Urothelium cell line (cell line): ENCODE data around the gene CDC26.
"Not testable (repeated sequence)": the region's sequence is repeated elsewhere in the genome, so short reads cannot be mapped to it uniquely, and the experiment has no call there.

Experiments used
- DNase-seq: peaks from one replicate; pipeline ENCODE4 v3.0.0; 2011; ENCODE audit warnings: low spot score, mixed read lengths
- FAIRE-seq: peaks from 2 replicates; lab custom pipeline; 2011; peaks lifted over from hg19 to GRCh38; lab: Jason Lieb, UNC

CDC26 gene

DNA sequence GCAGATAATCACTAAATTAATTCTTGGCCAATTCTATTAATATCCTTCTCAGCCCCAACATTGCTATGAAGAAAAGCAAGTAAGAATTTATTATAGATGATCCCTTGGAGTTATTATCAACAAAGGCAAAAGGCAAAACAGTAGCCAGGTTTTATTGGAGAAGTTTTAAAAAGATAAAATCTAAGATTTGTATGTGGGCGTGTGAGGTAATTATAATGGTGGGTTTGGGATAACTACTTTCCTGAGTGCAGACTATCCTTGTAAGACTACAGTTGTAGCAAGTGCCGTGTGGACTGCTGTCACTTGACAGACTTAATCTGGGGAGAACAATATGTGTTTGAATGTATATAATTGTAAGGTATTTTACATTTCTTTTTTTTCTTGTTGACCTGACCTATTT lies 30.8 kb downstream of the CDC26 start:
- DNase-seq (no peak), FAIRE-seq (no peak)

- FAIRE-seq: no peak
- DNase-seq: no peak
Measured at GRCh38 chr9:113241161-113241560, 34.2 kb downstream of the CDC26 start.

GRCh38 chr9:113238859-113239232 lies 36.5 kb downstream of the CDC26 start:
- DNase-seq (no peak), FAIRE-seq (no peak)

DNA sequence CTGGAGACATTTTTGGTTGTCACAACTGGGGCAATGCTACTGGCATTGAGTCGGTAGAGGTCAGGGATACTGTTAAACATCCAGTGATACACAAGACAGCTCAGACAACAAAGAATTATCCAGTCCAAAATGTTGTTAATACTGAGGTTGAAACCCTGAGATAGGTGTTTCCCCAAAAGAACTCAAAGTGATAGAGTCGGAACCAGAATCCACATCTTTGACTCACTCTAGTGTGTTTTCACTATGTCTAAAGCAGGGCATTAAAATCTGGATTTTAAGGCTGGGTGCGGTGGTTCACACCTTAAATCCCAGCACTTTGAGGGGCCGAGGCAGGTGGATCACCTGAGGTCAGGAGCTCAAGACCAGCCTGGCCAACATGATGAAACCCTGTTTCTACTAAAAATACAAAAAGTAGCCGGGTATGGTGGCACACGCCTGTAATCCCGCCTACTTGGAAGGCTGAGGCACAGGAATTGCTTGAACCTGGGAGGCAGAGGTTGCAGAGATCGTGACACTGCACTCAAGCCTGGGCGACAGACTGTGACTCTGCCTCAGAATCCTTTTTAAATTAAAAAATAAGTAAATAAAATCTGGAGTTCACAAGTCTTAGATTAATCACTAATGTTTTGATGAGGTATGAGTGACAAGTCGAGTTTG lies 37.0 kb downstream of the CDC26 start:
- FAIRE-seq: no peak
- DNase-seq: no peak

- FAIRE-seq (no peak), DNase-seq (no peak)
Measured at GRCh38 chr9:113237026-113237425, 38.3 kb downstream of the CDC26 start.

- not testable (repeated sequence) for FAIRE-seq, DNase-seq
Measured at GRCh38 chr9:113235701-113236255, 39.6 kb downstream of the CDC26 start.

DNA sequence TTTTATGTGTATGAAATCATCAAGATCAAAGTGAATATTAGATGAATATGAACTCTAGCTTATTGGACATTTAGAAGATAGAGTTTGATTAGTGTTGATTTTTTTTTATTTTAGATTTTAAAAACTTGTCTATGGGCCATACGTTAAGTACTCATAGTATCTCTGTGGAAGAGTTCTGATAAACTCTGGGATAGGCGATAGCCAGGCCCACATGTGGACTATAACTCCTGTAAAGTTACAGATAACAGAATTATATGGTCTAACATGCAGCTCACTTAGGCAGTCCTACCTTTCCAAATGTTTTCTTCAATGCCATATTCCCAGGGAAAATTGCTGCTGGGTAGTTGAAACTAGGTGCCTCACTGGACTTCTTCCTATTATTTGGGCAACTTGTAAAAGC lies 43.7 kb downstream of the CDC26 start:
- no peak for DNase-seq

GRCh38 chr9:113228130-113228665 lies 47.2 kb downstream of the CDC26 start:
- FAIRE-seq (no peak), DNase-seq (no peak)

More for the DNA sequence above, 43.7 kb downstream of the CDC26 start:
- FAIRE-seq: no peak

- no peak for FAIRE-seq
Measured at GRCh38 chr9:113227436-113227835, 47.9 kb downstream of the CDC26 start.

DNA sequence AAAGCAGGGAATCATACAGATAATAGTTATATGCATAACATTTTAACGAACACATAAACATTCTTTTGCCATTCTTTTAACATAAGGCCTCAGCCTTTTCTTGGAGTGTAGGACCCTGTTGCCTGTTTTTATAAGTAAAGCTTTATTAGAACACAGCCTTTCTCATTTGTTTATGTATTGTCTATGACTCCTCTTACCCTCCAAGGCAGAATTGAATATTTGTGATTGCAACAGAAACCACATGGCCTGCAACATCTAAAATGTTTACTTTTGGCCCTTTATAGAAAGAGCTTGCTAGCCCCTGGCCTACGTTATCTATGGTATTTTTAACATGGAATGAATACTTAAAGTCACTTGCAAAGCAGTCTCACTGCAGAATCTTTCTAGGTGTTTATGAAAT lies 51.4 kb downstream of the CDC26 start:
- no peak for DNase-seq
- FAIRE-seq: no peak

More at GRCh38 chr9:113227436-113227835, 47.9 kb downstream of the CDC26 start:
- no peak for DNase-seq

DNA sequence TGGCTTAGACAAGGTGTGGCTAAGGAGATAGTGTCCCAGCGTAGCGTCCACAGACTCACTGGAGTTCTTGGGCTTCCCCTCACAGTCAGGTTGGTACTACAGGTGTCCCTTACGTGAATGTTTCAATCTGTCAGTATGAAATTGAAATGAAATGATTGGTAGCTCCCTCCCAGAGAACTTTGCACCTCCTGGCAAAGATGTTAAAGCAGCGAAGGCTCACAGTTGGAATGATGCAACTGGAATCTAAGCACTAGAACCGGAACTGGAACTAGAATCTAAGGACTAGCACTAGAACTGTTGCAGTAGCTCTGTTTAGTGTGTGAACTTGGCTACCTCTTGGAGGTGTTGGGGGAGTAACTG lies 52.9 kb downstream of the CDC26 start:
- peak; percentile 5 for DNase-seq
- FAIRE-seq: no peak

DNA sequence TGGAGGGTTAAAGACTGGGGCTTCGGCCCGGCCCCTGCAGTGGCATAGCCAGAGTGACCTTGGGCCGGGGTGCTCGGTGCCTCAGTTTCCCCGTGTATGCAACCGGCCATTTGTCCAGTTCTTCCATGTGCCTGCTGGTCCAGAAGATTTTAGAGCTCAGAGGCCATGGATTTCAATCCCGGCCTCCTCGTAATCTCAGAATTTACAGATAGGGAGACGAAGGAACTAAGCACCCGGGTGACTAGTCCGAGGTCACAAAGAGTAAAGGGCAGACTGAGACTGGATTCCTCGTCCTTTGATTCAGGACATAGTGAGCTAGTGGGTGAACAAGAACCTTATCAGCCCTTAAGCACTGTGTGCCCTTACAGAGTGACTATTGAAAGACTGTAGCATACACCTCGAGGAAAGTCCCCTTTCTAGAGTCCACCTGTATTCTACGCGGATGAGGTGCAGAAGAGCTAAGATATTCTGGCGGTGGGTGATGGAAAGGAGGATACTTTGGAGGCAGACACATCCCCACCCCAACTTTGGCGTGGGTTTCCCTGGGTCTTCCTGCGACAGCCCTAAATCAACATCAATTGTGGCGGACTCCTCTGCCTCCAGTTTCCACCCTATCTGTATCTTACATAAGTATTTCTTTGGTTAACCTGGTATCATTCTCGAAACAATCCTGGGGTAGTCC lies 53.4 kb downstream of the CDC26 start:
- DNase-seq: peak; percentile 9
- FAIRE-seq: no peak

DNA sequence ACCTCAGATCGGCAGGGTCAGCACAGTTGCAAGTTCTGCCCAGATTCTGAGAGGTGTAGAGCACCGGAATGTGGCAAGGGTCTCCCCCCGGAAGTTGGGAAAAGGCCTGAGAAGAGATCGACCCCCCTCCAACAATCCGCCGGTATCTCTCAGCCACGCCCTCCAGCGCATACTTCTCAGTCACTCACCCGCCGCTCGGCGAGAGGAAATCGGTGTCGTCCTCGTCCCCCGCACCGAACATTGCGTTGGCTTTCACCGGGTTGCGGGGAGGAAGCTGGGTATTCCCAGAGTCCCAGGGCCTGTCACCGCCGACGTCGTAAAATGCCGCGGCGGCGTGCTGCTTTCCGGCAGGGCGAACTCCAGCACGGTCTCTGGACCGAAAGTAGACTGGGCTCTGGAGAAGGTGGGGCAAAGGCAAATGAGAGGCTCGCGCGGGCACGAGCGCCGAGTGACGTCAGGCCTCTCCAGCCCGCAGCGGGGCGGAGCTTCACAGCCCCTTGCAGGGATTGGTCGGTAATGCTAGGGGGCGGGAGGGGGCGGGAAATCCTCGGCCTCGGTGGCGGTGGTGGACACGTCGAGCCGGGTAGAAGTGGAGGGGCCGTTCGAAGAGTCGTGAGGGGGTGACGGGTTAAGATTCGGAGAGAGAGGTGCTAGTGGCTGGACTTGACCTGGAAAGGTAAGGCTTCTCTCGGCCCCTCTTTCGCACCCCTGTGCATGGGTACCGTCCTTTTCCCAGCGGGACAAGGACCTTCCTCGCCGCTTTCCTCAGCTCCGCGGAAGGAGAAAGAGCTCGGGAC lies 54.2 kb downstream of the CDC26 start, which contains the start of the genes FKBP15 and SLC31A1:
Gene FKBP15, minus strand, starts transcription at position 275 of the 797 bp plus-strand sequence. Its CDS starts 34 bp downstream, at position 241.
Gene SLC31A1, plus strand, starts transcription at position 542 of the 797 bp plus-strand sequence. CDS start 34,605 bp downstream, outside the sequence.
- FAIRE-seq (no peak), DNase-seq (peak; percentile 98)

DNA sequence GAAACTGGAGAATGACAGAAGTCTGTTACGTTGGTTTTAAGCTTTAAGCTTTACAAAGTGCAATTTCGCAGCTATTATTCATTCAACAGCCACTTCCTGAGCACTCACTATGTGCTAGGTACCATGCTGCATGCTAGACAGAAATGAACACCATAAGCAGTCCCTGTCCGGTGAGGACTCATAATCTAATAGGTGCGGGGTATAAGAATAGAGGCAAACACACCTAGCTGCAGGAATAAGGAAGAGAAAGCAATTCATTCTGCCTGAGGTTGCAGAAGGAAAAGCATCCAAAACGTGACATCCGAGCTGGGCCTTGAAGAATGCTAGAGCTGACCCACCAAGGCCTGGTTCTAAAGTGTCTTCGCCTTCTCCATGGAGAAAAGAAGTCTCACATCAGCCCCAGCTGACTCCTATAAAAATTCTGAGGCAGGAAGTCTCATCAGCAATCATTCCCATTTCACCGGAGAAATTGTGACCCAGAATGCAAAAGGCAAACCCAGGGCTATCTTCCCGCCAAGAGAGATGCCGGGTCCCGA lies 54.8 kb downstream of the CDC26 start:
- no peak for DNase-seq
- no peak for FAIRE-seq

DNA sequence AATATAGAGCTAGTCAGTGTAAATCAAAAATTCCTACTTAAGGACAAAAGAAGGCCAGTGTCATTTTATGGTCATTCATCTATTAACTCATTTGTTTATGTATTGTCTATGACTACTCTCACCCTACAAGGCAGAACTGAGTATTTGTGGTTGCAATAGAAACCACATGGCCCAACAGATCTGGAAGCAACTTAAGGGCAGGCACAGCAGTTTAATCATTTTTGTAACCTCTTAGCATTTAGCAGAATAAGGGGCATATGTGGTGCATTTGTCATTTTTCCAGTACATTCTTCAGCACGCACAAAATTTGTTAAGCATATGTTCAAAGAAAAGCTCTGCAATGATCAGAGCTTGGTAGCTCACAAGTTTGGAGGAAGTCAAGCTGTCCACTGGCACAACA lies 55.4 kb downstream of the CDC26 start:
- no peak for FAIRE-seq
- no peak for DNase-seq

- no peak for DNase-seq
- no peak for FAIRE-seq
Measured at GRCh38 chr9:113219186-113219936, 56.0 kb downstream of the CDC26 start.
